Memory B cell (primary cell): Measurements from ENCODE around the gene HELZ2.

Source experiments
- ATAC-seq: fragments of 150-1000 bp; cut with Tn5 transposase; 2 replicates; pipeline ENCODE4 v1.10.0; 2021; ENCODE audit warnings: low read depth, mild to moderate bottlenecking, moderate library complexity
- DNase-seq, 2 donors: peaks; one replicate each; pipeline ENCODE4 v3.0.0; 2022; ENCODE audit warnings: low spot score in 2 of 2
- H3K27ac Mint-ChIP-seq: one replicate; pipeline ENCODE4 v1.8.0; 2022; ENCODE audit warnings: mild to moderate bottlenecking, moderate library complexity, mixed read lengths
- H3K27me3 Mint-ChIP-seq: one replicate; pipeline ENCODE4 v1.8.0; 2022; ENCODE audit warnings: mixed read lengths
- H3K36me3 Mint-ChIP-seq: one replicate; pipeline ENCODE4 v1.8.0; 2022; ENCODE audit warnings: mild to moderate bottlenecking, mixed read lengths
- H3K4me1 Mint-ChIP-seq: one replicate; pipeline ENCODE4 v1.8.0; 2022; ENCODE audit warnings: mixed read lengths
- H3K4me3 Mint-ChIP-seq: one replicate; pipeline ENCODE4 v1.8.0; 2022; ENCODE audit warnings: mild to moderate bottlenecking, moderate library complexity, mixed read lengths
- H3K9me3 Mint-ChIP-seq: one replicate; pipeline ENCODE4 v1.8.0; 2022; ENCODE audit warnings: mixed read lengths

HELZ2 gene

GRCh38 chr20:63531686-63532448 lies 42.2 kb downstream of the HELZ2 start:
- peaks cover 2% of the 10 kb centered on the region for H3K36me3 Mint-ChIP-seq
- peaks cover 3% of the 10 kb centered on the region for H3K9me3 Mint-ChIP-seq
- H3K4me1 Mint-ChIP-seq, result peaks cover 20% of the 10 kb centered on the region
- DNase-seq (no peak), ATAC-seq (no peak)
- no peak overlapping the region for H3K4me3 Mint-ChIP-seq
- H3K27me3 Mint-ChIP-seq, result peaks cover 12% of the 10 kb centered on the region
- no peak overlapping the region for H3K27ac Mint-ChIP-seq

GRCh38 chr20:63530788-63531160 lies 43.3 kb downstream of the HELZ2 start:
- peaks cover 18% of the 10 kb centered on the region for H3K4me1 Mint-ChIP-seq
- peaks cover 3% of the 10 kb centered on the region for H3K9me3 Mint-ChIP-seq
- H3K27ac Mint-ChIP-seq, result no peak overlapping the region
- DNase-seq (no peak), ATAC-seq (no peak)
- no peak overlapping the region for H3K4me3 Mint-ChIP-seq
- H3K36me3 Mint-ChIP-seq, result peaks cover 2% of the 10 kb centered on the region
- H3K27me3 Mint-ChIP-seq, result peaks cover 10% of the 10 kb centered on the region

GRCh38 chr20:63529861-63530787 lies 43.9 kb downstream of the HELZ2 start:
- H3K36me3 Mint-ChIP-seq, result peaks cover 2% of the 10 kb centered on the region
- ATAC-seq (no peak), DNase-seq (no peak)
- no peak overlapping the region for H3K4me3 Mint-ChIP-seq
- H3K27ac Mint-ChIP-seq, result no peak overlapping the region
- H3K27me3 Mint-ChIP-seq, result peaks cover 10% of the 10 kb centered on the region
- H3K4me1 Mint-ChIP-seq, result peaks cover 16% of the 10 kb centered on the region
- H3K9me3 Mint-ChIP-seq, result peaks cover 3% of the 10 kb centered on the region

- H3K9me3 Mint-ChIP-seq, result peaks cover 3% of the 10 kb centered on the region
These were observed 44.7 kb downstream of the HELZ2 start for GRCh38 chr20:63529180-63529860.

GRCh38 chr20:63527184-63527583 lies 46.9 kb downstream of the HELZ2 start:
- ATAC-seq, result no peak
- no peak overlapping the region for H3K4me3 Mint-ChIP-seq
- peaks cover 6% of the 10 kb centered on the region for H3K9me3 Mint-ChIP-seq
- H3K36me3 Mint-ChIP-seq, result peaks cover 14% of the 10 kb centered on the region
- no peak for DNase-seq
- H3K4me1 Mint-ChIP-seq, result peaks cover 21% of the 10 kb centered on the region
- peaks cover 9% of the 10 kb centered on the region for H3K27me3 Mint-ChIP-seq
- H3K27ac Mint-ChIP-seq, result no peak overlapping the region

More at GRCh38 chr20:63529180-63529860, 44.7 kb downstream of the HELZ2 start:
- no peak for ATAC-seq
- peaks cover 2% of the 10 kb centered on the region for H3K36me3 Mint-ChIP-seq
- no peak overlapping the region for H3K27ac Mint-ChIP-seq
- peaks cover 16% of the 10 kb centered on the region for H3K4me1 Mint-ChIP-seq
- DNase-seq, result no peak
- H3K4me3 Mint-ChIP-seq, result no peak overlapping the region
- peaks cover 10% of the 10 kb centered on the region for H3K27me3 Mint-ChIP-seq

- peak; percentile 44 for ATAC-seq
- Mint-ChIP-seq H3K9me3 (peaks cover 4% of the 10 kb centered on the region), H3K4me1 (peaks cover 18% of the 10 kb centered on the region), H3K4me3 (no peak overlapping the region), H3K27me3 (peaks cover 6% of the 10 kb centered on the region), H3K36me3 (peaks cover 13% of the 10 kb centered on the region), H3K27ac (no peak overlapping the region)
- DNase-seq, result no peak
These were observed 48.1 kb downstream of the HELZ2 start for GRCh38 chr20:63525971-63526370.

- Mint-ChIP-seq H3K9me3 (peaks cover 4% of the 10 kb centered on the region), H3K27ac (no peak overlapping the region), H3K4me1 (peaks cover 18% of the 10 kb centered on the region), H3K4me3 (no peak overlapping the region), H3K36me3 (peaks cover 13% of the 10 kb centered on the region), H3K27me3 (peaks cover 6% of the 10 kb centered on the region)
- ATAC-seq (no peak), DNase-seq (no peak)
These were observed 48.9 kb downstream of the HELZ2 start for GRCh38 chr20:63525185-63525584.
